ENCODE measurements around the gene PDE4DIP.
"Not testable (repeated sequence)": the region's sequence is repeated elsewhere in the genome, so short reads cannot be mapped to it uniquely, and the experiment has no call there.

DNA sequence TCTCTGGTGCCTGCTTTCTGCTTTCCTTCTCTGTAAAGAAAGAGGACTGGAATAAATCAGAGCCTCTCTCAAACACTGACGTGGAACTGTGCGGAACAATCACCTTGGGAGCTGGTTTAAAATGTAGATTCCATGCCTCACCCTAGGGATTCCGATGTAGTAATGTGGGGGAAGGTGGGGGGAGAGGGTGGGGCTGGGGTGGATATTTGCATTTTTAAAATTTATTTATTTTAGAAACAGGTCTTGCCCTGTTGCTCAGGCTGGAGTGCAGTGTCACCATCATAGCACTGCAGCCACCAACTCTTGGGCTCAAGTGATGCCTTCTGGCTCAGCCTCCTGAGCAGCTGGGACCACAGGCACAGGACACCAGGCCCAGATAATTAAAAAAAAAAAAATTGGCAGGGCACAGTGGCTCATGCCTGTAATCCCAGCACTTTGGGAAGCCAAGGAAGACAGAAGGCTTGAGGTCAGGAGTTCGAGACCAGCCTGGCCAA lies 45.9 kb downstream of the PDE4DIP start:
- TF ChIP-seq, protein P1, sequence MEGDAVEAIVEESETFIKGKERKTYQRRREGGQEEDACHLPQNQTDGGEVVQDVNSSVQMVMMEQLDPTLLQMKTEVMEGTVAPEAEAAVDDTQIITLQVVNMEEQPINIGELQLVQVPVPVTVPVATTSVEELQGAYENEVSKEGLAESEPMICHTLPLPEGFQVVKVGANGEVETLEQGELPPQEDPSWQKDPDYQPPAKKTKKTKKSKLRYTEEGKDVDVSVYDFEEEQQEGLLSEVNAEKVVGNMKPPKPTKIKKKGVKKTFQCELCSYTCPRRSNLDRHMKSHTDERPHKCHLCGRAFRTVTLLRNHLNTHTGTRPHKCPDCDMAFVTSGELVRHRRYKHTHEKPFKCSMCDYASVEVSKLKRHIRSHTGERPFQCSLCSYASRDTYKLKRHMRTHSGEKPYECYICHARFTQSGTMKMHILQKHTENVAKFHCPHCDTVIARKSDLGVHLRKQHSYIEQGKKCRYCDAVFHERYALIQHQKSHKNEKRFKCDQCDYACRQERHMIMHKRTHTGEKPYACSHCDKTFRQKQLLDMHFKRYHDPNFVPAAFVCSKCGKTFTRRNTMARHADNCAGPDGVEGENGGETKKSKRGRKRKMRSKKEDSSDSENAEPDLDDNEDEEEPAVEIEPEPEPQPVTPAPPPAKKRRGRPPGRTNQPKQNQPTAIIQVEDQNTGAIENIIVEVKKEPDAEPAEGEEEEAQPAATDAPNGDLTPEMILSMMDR (IDR thresholded peaks at IDR 0.05; ENCODE audit: low read length), result not testable (repeated sequence)
- TF ChIP-seq EZH2 (IDR thresholded peaks at IDR 0.05; ENCODE audit: borderline replicate concordance, low read length), result not testable (repeated sequence)

All from OCI-LY1 (cell line).